GM18520 (cell line): ENCODE data around the gene KLC3.

ENCODE experiments used
- ATAC-seq: cut with Tn5 transposase; IDR thresholded peaks from one replicate; pipeline ENCODE4 v1.9.1; 2021; ENCODE audit not compliant: unreplicated experiment

KLC3 gene

DNA sequence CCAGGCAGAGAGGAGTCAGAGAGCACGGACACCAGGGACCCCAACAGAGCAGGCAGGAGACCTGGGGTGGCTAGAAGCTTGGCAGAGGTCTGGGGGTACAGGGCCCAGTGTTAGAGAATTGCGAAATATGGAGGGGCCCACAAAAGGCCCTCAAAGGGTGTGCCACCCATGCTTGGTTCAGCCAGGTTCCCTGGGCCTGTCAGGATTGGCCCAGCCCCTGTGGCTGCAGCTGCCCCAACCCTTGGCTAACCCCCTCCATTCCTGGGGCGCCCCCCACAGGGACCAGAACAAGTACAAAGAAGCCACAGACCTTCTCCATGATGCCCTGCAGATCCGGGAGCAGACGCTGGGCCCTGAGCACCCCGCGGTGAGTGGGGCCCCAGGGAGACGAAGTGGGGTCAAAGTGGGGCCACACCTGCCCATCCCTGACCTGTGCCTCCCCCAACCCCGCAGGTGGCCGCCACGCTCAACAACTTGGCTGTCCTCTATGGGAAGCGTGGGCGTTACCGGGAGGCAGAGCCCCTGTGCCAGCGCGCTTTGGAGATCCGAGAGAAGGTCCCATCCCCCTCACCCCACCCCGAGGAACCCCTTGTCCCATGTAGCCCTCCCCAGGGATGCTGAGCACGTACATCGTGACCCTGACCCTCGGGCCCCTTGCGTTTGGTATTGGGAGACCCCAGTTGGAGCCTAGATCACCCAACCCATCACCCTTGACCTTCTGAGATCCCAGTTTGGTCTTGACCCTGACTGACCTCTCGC is 8.0 kb downstream of the KLC3 start:
- ATAC-seq: no peak

DNA sequence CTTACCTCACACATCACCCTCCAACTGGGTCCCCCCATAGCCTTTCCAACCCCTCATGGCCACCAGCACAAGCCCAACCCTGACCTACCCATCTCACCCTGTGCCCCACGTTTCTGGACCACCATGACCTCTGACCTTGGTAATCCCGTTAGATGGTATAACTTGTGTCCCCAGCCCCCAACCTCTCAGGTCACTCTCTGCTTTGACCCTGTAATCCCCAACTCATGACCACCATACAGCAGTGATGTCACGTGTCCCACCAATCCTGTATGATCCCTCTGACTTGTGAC is 8.5 kb downstream of the KLC3 start:
- no peak for ATAC-seq

DNA sequence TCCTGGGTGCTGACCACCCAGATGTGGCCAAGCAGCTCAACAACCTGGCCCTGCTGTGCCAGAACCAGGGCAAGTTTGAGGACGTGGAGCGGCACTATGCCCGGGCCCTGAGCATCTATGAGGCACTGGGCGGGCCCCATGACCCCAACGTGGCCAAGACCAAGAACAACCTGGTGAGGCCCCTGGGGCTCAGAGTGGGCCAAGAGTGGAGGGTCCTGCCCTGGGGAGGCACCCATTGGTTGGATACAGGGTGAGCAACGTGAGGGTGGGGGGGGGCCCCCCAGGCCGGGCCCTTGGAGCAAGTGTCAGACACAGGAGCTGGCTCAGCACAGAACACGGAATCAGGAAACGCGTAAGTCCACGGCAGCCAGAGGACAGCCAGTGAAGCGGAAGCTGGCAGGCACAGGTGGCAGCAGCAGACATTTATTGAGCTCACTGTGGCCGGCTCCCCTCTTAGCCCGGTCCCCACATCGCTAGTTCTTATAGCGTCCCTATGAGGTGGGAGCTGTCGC is 8.9 kb downstream of the KLC3 start:
- ATAC-seq: no peak

DNA sequence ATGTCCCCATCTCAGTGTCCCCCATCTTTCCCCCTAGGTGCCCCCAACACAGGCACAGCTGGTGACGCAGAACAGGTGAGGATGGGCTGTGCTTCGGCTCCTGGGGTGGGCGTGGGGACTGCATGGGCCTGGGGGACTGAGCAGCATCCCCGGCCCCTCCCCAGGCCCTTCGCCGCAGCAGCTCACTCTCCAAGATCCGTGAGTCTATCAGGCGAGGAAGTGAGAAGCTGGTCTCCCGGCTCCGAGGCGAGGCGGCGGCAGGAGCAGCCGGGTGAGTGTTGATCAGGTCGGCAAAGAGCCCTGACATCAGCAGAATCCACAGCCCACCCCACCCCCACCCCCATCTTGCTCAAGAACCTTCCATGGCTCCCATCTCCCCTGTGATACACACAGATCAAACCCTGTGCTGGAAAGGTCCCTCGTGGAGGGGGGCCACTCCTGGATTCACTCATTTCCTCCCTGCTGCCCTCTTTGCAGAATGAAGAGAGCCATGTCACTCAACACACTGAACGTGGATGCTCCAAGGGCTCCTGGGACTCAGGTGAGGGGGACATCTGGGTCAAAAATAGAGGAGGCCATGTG is 10.0 kb downstream of the KLC3 start:
- no peak for ATAC-seq

DNA sequence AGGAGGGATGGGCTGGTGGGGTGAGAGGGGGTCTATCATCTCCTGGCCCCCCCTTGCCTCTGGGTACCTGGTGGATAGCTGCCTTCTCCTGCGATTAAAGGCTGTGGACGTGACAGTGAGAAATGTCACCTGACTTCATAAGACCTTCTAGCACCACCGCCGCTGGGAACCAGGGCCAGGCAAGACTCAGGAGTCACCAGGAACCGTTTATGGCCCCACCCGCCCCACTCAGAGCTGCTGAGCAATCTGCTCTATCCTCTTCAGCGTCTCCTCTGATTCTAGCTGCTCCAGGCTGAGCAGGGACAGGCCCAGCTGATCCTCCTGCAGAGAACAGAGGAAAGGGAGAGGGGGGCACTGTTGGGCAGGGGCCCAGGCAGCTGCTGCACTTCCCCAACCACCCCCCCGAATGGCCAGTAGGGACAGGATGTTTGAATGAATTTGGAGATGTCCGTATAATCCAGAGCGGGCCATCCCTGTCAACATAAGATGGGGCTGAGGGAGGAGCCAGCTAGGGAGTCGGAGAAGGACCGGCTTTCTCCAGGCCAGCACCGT is 10.9 kb downstream of the KLC3 start:
- ATAC-seq: no peak

- ATAC-seq: no peak
Measured at GRCh38 chr19:45352062-45352461, 11.5 kb downstream of the KLC3 start.

- ATAC-seq: no peak
Measured at GRCh38 chr19:45352471-45352870, 11.9 kb downstream of the KLC3 start.

DNA sequence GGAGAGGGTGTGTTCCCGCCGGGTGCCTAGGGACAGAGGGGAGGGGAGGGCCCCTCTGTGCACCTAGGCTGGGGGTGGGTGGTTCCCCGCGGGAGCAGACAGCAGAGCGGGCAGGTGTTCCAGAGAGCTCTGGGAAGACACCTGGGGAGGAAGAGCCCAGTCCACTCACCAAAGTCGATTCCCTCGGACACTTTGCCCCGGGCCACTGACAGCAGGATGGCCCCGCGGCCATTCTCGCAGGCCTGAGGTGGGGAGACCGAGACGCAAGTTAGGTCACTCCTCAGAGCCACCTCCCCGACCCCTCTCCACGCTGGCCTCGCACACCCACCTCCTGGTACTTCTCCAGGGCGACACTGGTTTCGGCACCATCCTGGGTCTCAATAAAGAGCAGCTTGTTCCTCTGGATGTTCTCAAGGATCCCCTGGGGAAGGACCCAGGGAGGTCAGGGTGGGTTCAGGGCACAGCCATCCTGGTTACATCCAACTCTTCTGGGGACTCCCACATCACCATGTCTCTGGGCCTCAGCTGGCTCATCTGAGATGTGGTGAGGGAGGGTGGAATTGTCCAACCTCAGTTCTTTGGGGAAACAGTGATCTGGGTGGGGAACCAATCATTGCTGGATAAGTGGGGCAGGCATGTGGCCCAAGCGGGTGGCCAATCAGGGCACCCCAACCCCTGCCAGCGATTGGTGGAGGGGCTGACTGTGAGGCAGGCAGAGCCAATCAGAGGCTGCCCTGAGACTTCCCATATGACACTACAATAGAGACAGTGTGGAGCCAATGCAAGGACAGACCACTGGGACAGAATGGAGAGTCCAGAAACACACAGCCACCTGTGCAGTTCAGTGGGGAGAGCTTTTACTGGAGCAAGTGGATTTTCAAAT is 12.6 kb downstream of the KLC3 start:
- ATAC-seq: no peak

- no peak for ATAC-seq
Measured at GRCh38 chr19:45354241-45354842, 13.8 kb downstream of the KLC3 start.

DNA sequence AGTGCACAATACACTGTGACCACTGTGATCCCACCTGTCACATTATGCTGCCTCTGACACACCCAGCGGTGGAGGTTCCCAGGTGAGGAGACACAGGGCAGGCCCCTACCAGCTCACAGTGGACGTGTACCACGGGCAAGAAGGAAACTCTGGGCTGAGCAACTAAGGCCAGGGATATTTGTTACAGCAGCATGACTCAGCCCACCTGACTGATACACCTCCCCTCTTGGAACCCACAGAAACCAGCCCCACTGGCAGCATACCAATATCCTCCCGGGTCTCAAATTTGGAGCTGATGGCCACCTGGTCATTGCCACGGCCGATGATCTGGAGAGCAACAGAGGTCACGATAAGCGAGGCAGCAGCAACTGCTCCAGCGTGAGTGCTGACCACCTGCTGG is 14.9 kb downstream of the KLC3 start:
- no peak for ATAC-seq

DNA sequence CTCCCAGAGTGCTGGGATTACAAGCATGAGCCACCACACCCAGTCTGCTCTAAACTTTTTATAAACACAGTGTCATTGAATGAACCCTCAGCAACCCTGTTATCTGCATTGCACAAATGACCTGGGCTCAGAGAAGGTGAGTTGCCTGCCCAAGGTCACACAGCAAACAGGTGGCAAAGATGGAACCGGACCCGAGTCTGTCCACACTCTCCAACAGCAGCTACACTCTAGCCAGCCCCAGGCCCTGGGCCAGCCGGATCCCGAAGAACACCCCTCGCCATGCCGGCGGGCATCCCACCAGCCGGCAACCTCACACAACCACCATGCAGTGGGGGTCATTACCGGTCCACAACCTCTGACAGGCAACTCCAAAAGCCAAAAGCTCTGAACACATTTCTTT is 15.4 kb downstream of the KLC3 start:
- ATAC-seq: no peak

GRCh38 chr19:45356760-45357444 is 16.4 kb downstream of the KLC3 start:
- ATAC-seq: no peak

DNA sequence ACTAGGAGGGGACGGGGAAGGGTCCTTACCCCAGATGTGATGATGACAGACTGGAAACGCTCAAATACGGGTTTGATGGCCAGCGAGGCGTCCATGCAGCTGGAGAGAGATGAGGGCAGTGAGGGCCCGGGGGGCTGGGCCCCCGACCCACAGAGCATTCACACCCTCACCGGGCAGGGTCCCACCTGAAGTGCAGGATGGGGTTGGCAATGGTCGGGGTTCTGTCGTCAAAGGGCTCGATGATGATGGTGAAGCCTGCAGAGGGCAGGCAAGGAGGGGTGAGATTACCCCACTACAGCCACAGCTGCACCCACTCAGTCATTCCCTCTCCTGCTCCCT is 16.9 kb downstream of the KLC3 start:
- no peak for ATAC-seq

DNA sequence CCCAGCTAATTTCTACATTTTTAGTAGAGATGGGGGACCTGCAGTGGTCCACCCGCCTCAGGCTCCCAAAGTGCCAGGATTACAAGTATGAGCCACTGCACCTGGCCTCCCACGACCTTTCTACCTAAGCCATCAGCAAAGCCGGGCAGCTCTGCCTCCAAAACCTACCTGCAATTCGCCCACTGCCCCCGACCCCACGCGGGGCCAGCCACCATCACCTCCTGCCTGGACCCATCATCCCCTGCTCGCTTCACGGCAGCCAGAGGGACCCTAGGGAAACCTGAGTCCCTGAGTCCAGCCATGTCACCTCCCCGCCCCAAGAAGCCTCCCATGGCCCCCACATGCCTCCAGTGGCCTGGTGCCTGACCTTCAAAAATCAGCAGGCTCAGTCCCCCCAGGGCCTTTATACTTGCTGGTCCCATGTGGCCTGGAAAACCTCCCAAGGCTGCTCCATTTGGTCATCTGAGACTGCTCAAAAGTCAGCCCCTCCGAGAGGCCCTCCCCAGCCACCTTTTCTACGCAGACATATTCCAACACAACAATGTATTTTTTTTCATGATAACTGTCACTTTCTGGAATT is 17.8 kb downstream of the KLC3 start:
- no peak for ATAC-seq

DNA sequence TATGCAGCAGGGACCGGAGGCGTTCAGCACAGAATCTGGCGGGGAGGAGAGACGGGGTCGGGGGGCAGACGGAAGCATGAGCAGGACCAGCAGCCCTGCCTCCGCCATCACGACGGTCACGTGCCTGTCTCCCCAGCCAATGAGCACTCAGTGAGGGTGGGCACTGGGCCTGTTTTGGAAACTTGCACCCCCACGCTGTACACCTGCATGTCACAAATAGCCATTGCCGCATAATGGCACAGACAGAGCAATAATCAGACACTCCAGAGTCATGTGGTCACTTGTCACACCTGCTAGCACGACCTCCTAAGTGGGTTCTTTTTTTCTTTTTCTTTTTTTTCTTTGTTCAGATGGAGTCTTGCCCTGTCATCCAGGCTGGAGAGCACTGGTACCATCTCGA is 21.1 kb downstream of the KLC3 start:
- ATAC-seq: no peak

GRCh38 chr19:45362291-45362690 is 21.7 kb downstream of the KLC3 start:
- ATAC-seq: no peak

GRCh38 chr19:45363861-45364459 is 23.4 kb downstream of the KLC3 start:
- no peak for ATAC-seq

DNA sequence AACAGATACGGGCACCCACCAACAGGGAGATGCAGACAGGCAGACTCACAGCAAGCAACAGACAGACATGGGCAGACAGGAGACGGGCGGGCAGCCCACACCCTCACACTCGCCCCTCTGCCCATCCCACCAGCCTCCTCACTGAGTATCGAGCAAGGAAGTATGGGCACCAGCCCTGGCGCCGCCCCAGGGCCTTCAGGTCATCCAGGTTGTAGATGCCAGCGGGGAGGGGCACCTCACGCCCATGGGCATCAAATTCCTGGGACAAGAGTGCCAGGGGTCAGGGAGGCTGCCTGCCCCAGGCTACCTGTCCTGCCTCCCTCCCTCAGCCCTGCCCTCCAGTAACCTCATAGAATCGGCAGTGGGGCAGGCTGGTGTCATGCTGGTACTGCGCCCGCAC is 24.1 kb downstream of the KLC3 start:
- no peak for ATAC-seq

GRCh38 chr19:45368127-45368526 is 27.6 kb downstream of the KLC3 start:
- ATAC-seq: no peak

- no peak for ATAC-seq
Measured at GRCh38 chr19:45368737-45369340, 28.3 kb downstream of the KLC3 start.
